SHP77 treated with DMSO at 0.1 percent for 48 hours (cell line): ENCODE results near the gene SYT5.

Source experiments
- DNase-seq: peaks from one replicate; lab custom pipeline; 2025; lab: John Stamatoyannopoulos, UW

SYT5 gene

GRCh38 chr19:55145232-55145631, 34.9 kb downstream of the SYT5 start:
- DNase-seq: no peak

GRCh38 chr19:55141696-55142095, 38.4 kb downstream of the SYT5 start:
- no peak for DNase-seq

- no peak for DNase-seq
Observed at GRCh38 chr19:55137915-55138314, 42.2 kb downstream of the SYT5 start.

- no peak for DNase-seq
Observed at GRCh38 chr19:55136399-55137102, 43.5 kb downstream of the SYT5 start.

- no peak for DNase-seq
Observed at GRCh38 chr19:55134736-55135135, 45.4 kb downstream of the SYT5 start.

- no peak for DNase-seq
Observed at GRCh38 chr19:55133639-55134444, 46.2 kb downstream of the SYT5 start.

- no peak for DNase-seq
Observed at GRCh38 chr19:55132453-55133129, 47.5 kb downstream of the SYT5 start.

- DNase-seq: no peak
Observed at GRCh38 chr19:55131421-55131820, 48.7 kb downstream of the SYT5 start.
